Camera-type eye (tissue), 1 donor: ENCODE results near the gene RBM34. TPM values are rescaled to one million over a fixed set of nuclear protein-coding genes. Genes with fewer than 3 reads are reported as not detected.

Source experiments
- total RNA-seq: library from RNA; depleted of rRNA; stranded (reverse); fragments of >200 nt; gene quantifications from one replicate; pipeline ENCODE4 v1.2.3, GENCODE V29; 2014

The RBM34 gene
- total RNA-seq, result 27.8 TPM

GRCh38 chr1:235160957-235161684 lies at the start of gene RBM34:
RBM34 (minus strand) TSS chr1:235161250; CDS start chr1:235161226, 24 bp downstream.

GRCh38 chr1:235128456-235129328 lies 32.4 kb downstream of the RBM34 start, which contains the start of gene TOMM20:
TOMM20 (minus strand) TSS chr1:235128837; CDS start chr1:235128715, 122 bp downstream.

Other genes with a start within 250 kb of the RBM34 start
- 123 TPM for gene TOMM20, start 32.4 kb downstream of the RBM34 start, total RNA-seq
- 102 TPM for gene ARID4B, start 166.9 kb upstream of the RBM34 start, total RNA-seq
- gene GGPS1, start 167.3 kb upstream of the RBM34 start, total RNA-seq, result 33.4 TPM
- 26.4 TPM for gene TBCE, start 206.2 kb upstream of the RBM34 start, total RNA-seq